Activated CD8-positive, alpha-beta memory T cell treated with anti-CD3 and anti-CD28 coated beads for 24 hours (primary cell): Measurements from ENCODE around the gene APBB2.
"Not testable (repeated sequence)": the region's sequence is repeated elsewhere in the genome, so short reads cannot be mapped to it uniquely, and the experiment has no call there.

Source experiments
- DNase-seq: peaks from one replicate; pipeline ENCODE4 v3.0.0-alpha.2; 2020

Gene APBB2

GRCh38 chr4:41155194-41155830, 59.0 kb downstream of the APBB2 start:
- no peak for DNase-seq

DNA sequence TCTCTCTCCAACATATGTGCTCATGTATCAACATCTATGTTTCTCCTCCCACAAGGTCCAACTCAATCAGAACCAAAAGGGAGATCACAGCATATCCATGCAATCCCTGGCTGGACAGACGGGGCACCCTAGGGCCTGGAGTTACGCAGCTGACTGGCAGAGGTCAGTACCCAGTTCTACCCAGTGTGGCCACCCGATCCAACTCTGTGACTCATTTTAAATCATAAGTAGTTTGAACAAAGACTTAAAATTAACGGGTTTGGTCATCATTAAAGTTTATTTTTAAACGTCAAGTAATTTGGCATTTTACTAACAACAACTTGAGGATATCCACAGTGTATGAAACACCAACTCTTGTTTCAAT, 59.5 kb downstream of the APBB2 start:
- no peak for DNase-seq

DNA sequence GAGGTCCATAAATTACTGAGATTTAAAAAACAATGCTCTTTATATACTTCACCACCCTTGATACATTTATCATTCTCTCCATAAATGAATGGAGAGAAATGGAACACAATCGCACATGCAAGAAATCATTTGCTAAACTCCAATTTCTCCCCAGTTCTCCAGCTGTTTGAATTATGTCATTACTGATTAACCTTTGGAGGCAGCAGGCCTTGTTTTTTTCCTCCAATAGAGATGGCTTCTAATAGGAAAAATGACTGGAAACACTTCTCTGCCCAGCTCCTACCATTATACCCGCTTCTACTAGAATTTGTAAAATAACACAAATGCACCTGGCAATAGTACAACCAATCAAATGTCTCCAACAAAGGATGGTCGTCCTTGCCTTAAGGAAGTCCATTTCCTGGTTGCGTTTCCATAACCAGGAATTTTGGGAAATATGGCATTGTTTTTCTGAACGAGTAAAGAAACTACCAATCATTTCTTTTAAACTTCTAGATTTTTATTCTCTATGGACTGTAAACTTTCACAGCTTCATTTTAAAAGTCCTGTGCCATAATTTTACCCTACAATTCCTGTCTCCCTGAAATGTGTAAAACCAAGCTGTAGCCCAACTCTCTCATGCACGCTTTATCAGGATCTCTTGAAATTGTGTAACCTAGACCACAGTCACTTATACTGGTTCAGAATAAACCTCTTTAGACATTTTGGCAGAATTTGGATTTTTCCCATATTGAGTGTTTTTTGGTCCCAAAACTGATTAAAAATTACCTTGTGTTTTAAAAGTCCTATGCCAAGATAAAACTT, 60.1 kb downstream of the APBB2 start:
- no peak for DNase-seq

DNA sequence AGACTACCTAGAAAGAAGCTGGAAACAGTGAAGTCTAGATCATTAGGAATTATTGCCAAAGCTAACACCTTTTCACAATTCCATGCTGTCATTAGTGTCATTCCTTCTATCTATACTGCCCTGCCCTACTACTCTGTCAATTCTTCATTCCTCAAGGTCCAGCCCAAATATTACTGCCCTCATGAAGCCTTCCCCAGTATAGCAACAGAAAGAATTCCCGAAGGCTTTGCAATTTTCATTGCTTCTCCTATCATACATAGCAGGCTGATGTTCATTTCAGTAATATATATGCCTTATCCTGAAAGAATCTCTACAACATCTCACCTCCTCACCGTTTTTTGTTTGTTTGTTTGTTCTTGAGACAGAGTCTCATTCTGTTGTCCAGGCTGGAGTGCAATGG, 63.9 kb downstream of the APBB2 start:
- DNase-seq: no peak

DNA sequence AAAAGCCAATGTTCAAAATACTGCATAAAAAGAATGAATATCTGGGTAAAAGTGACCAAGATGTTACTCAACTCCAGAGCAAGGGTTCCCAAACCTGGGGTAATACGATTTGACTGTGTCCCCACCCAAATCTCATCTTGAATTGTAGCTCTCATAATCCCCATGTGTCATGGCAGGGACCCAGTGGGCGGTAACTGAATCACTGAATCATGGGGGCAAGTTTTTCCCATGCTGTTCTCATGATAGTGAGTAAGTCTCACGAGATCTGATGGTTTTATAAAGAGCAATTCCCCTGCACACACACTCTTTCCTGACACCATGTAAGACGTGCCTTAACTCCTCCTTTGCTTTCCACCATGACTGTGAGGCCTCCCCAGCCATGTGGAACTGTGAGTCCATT, 64.8 kb downstream of the APBB2 start:
- not testable (repeated sequence) for DNase-seq

- DNase-seq: no peak
These were observed 65.4 kb downstream of the APBB2 start for GRCh38 chr4:41148931-41149330.

DNA sequence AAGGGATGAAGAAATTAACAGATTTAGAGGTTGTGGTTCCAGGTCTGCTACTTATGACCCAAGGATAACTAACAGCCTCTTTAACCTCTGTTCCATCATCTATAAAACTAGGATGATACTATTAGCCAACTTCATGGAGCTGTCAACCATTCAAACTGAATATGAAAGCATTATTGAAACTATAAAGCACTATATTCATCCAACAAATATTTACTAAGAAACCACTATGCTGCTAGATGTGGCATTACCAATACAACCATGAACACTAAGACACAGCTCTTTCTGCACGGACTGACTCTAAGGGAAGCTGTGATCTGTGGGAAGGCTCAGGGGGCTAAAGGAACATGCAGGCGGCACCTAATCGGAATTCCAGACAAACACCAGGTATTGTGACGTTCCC, 66.0 kb downstream of the APBB2 start:
- DNase-seq: no peak

GRCh38 chr4:41147570-41147969, 66.8 kb downstream of the APBB2 start:
- DNase-seq: not testable (repeated sequence)

DNA sequence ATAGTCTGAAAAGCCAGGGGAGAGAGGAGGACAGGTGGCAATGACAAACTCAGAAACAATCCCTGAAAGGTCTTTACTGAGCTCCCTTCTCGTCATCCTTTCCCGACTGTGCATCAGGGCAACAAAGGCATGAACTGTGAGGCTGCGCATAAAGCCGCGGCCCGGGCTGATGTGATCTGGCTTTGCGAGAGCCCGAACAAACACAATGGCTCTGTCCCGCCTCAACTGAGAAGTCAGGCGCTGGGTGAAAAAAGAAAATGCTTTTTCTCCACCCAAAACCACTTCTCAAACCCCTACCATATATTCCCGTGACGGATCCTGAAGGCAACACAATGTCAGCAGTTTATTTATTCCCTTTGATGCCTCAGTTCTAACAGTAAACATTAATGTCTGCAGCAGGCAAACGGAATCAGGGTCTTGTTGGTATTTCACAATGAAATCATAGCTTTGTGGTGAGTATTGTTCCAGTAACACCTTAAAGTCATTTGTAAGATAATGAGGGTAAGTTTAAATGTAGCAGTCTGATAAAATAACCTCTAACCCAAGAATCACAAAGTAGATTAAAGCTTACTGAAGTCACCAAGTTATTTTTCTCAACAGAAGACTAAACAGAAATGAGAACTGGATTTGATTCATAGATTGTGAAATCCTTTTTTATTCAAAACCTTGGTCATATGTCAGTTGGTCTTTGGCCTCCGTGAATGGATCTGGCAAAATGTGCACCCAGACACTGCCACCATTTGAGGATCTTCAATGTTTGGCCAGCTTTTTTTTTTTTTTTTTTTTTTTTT, 67.4 kb downstream of the APBB2 start:
- no peak for DNase-seq

GRCh38 chr4:41146196-41146595, 68.1 kb downstream of the APBB2 start:
- DNase-seq: no peak

GRCh38 chr4:41145571-41146078, 68.7 kb downstream of the APBB2 start:
- no peak for DNase-seq

DNA sequence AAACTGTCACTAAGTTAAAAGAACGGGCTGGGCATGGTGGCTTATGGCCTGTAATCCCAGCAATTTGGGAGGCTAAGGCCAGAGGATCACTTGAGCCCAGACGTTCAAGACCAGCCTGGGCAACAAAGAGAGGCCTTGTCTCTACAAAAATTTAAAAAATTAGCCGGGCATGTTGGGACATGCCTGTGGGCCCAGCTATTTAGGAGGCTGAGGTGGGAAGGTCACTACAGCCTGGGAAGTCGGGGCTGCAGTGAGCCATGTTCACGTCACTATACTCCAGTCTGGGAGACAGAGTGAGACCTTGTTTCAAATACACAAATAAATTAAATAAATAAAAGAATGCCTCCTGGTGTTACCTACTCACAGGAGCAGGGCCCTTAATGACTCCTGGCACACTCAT, 69.5 kb downstream of the APBB2 start:
- DNase-seq: no peak

- no peak for DNase-seq
These were observed 70.3 kb downstream of the APBB2 start for GRCh38 chr4:41144040-41144379.

DNA sequence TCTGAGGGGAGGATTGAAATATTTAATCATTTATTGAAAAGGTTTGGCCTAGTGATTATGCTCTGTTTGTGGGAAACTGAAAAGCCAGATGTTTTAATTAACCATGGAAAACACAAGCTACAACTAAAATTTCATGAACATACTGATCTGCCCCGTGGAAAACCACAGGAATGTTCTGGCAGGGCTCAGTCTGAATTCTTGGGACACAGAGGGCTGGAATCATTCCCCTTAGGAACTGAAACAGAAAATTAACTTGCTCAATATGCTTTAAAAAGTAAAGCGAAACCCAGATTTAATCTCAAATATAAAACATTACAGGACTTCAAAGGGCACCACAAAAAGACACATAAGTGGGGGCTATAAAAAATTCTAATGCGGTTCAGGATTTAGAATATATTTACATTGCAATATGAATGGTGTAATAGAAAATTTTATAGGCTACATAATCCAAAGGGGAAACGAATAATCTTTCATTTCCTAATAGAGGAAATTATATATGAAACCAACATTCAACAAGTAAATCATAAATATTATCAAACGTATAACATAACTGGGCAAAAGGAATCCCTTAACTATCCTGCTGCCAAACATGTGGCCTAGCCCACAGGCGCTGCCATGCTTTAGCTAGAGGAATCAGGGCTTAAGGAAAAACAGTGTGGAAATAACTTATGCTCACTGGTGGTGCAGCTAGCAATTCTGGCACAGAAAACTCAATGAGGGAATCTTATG, 70.9 kb downstream of the APBB2 start:
- DNase-seq: no peak

DNA sequence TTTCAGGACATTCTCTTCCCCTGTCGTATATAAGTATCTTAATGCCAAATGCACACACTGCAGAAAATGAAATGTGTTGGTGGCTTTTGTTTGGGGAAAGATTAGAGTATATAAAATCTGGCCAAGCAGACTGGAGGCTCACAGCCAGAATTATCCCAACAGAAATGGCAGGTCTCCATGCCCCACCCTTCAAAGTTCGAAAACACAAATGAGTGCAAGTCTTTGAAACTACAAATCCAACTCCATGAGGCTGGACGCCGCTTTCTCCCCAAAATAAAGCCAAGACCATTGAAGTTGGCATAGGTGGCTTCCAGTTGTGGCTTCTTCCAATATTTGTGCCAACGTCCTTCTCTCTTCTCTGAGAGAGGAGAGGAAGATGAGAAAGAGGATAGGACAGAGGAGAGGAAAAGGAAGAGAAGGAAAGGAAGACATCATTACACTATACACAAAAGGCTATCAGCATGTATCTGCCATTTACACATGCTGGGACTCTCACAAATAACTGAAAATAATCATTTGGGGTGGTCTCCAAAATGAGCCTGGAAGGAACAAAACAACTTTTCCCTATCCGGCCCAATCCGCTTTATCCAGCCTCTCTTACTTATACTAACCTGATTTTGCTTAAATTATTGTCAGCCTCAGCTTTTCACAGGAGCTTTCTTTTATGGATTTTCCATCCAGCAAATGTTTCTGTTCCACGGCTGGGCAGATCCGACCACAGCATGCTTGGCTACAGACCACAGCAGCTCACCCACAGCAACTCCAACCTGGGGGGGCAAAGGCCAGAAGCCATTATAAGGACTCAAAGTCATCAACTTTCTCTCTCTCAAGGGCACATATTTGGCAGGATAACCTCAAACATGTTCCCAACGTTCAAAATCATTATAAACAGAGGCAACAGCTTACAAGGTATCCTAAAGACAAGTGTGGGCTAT, 71.7 kb downstream of the APBB2 start:
- DNase-seq: no peak

DNA sequence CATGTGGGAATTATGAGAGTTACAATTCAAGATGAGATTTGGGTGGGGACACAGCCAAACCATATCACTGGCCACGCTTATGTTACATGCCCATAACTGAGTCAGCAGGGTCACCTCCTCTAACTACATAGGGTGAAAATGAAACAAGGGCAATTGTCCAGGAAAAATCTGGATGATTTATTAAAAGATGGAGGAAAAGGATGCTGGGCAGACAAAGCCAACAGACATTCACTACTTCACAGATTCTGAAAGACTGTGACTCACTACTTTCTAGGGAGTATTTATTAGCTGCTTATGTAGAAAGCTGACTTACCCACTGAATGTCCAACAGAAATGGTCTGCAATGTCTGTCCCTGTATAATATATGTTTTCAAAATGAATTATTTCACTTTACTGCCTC, 72.4 kb downstream of the APBB2 start:
- no peak for DNase-seq

GRCh38 chr4:41140410-41140809, 73.9 kb downstream of the APBB2 start:
- no peak for DNase-seq

- no peak for DNase-seq
These were observed 76.5 kb downstream of the APBB2 start for GRCh38 chr4:41137879-41138278.

GRCh38 chr4:41136456-41136855, 77.9 kb downstream of the APBB2 start:
- no peak for DNase-seq

GRCh38 chr4:41135801-41136200, 78.5 kb downstream of the APBB2 start:
- no peak for DNase-seq

DNA sequence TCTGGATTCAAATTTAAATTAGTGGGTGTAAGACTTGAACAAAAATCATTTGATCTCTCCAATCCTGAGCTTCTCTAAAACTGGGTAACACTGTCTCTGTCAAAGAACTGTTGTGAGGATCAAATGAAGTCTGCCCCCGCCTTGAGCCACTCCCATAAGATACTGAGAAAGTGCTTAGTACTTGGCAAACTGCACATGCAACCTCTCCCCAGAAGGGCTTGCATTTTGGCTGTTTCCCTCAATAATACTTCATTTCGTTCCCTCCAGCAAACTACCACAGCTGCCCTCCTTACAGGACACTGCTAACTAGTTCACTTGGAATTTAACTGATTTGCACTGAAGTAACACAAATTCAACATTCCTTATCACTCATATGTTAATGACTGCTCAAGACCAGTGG, 79.8 kb downstream of the APBB2 start:
- no peak for DNase-seq

GRCh38 chr4:41133454-41134018, 80.8 kb downstream of the APBB2 start:
- no peak for DNase-seq
